Neuronal stem cell (in vitro differentiated cells): ENCODE data around the gene SH3D19.

Experiments
- DNase-seq: peaks from one replicate; pipeline ENCODE4 v3.0.0-alpha.2; 2013; ENCODE audit warnings: low spot score
- H2AFZ ChIP-seq: one replicate; pipeline ENCODE4 v1.6.1; 2013; ENCODE audit warnings: mild to moderate bottlenecking, low read length, inconsistent platforms
- H2AK5ac ChIP-seq: 2 replicates; pipeline ENCODE4 v1.6.1; 2013; ENCODE audit warnings: low read depth, mild to moderate bottlenecking, inconsistent platforms, low read length, moderate library complexity, mixed read lengths
- H2BK120ac ChIP-seq: 2 replicates; pipeline ENCODE4 v1.6.1; 2013; ENCODE audit warnings: low read depth, mild to moderate bottlenecking, inconsistent platforms, low read length, moderate library complexity, mixed read lengths
- H2BK12ac ChIP-seq: one replicate; pipeline ENCODE4 v1.6.1; 2013; ENCODE audit warnings: low read length, inconsistent platforms
- H2BK15ac ChIP-seq: 2 replicates; pipeline ENCODE4 v1.6.1; 2013; ENCODE audit warnings: mild to moderate bottlenecking, low read length, inconsistent platforms, mixed read lengths
- H2BK5ac ChIP-seq: one replicate; pipeline ENCODE4 v1.6.1; 2013; ENCODE audit warnings: inconsistent platforms, mild to moderate bottlenecking, low read length, moderate library complexity
- H3K14ac ChIP-seq: one replicate; pipeline ENCODE4 v1.6.1; 2013; ENCODE audit warnings: low read length, inconsistent platforms
- H3K18ac ChIP-seq: 2 replicates; pipeline ENCODE4 v1.6.1; 2013; ENCODE audit warnings: low read length, inconsistent platforms
- H3K23ac ChIP-seq: 2 replicates; pipeline ENCODE4 v1.6.1; 2013; ENCODE audit warnings: low read depth, mild to moderate bottlenecking, mixed read lengths, low read length, inconsistent platforms; ENCODE audit not compliant: poor library complexity
- H3K27ac ChIP-seq: replicated peaks from 3 replicates; pipeline ENCODE4 v1.5.1; 2013; ENCODE audit warnings: low read length, inconsistent platforms
- H3K27me3 ChIP-seq, 3 experiments: 2 replicates each; pipeline ENCODE4 v1.6.1; 2013; ENCODE audit warnings: low read length in 3 of 3, mild to moderate bottlenecking in 2 of 3, inconsistent platforms in 1 of 3, low read depth in 1 of 3, mixed read lengths in 1 of 3, moderate library complexity in 1 of 3; ENCODE audit not compliant: control insufficient read depth in 3 of 3, insufficient read depth in 3 of 3
- H3K36me3 ChIP-seq, 2 donors: replicated peaks in 1 of 2; 2 replicates each; pipeline ENCODE4 v1.6.1; 2013; ENCODE audit warnings: low read length in 2 of 2; ENCODE audit not compliant: control insufficient read depth in 2 of 2, insufficient read depth in 2 of 2
- H3K4ac ChIP-seq: 2 replicates; pipeline ENCODE4 v1.6.1; 2013; ENCODE audit warnings: inconsistent platforms, mild to moderate bottlenecking, low read length, moderate library complexity
- H3K4me1 ChIP-seq, 2 donors: 1 replicate in 1 of 2; 2 replicates in 1 of 2; pipeline ENCODE4 v1.6.1; 2013; ENCODE audit warnings: low read length in 2 of 2, low read depth in 1 of 2; ENCODE audit not compliant: control insufficient read depth in 2 of 2, insufficient read depth in 1 of 2
- H3K4me2 ChIP-seq: one replicate; pipeline ENCODE4 v1.6.1; 2013; ENCODE audit warnings: mild to moderate bottlenecking, low read length, inconsistent platforms; ENCODE audit not compliant: insufficient read depth, poor library complexity, severe bottlenecking
- H3K4me3 ChIP-seq, 2 donors: 2 replicates each; pipeline ENCODE4 v1.5.1; 2013; ENCODE audit warnings: low read length in 2 of 2, mild to moderate bottlenecking in 2 of 2, inconsistent platforms in 1 of 2, moderate library complexity in 1 of 2
- H3K79me1 ChIP-seq: one replicate; pipeline ENCODE4 v1.6.1; 2013; ENCODE audit warnings: low read depth, mild to moderate bottlenecking, inconsistent platforms, low read length, moderate library complexity
- H3K9ac ChIP-seq: one replicate; pipeline ENCODE4 v1.6.1; 2013; ENCODE audit warnings: mild to moderate bottlenecking, low read depth, low read length, inconsistent platforms; ENCODE audit not compliant: poor library complexity
- H3K9me3 ChIP-seq, 2 donors: replicated peaks in 1 of 2; 2 replicates each; pipeline versions ENCODE3 to v1.6.1; 2013; ENCODE audit warnings: low read length in 2 of 2, mild to moderate bottlenecking in 2 of 2, inconsistent platforms in 1 of 2, low read depth in 1 of 2, mixed read lengths in 1 of 2, moderate library complexity in 1 of 2; ENCODE audit not compliant: control insufficient read depth in 2 of 2, insufficient read depth in 1 of 2
- H4K8ac ChIP-seq: one replicate; pipeline ENCODE4 v1.6.1; 2013; ENCODE audit warnings: low read depth, mild to moderate bottlenecking, inconsistent platforms, low read length, moderate library complexity
- H4K91ac ChIP-seq: one replicate; pipeline ENCODE4 v1.6.1; 2013; ENCODE audit warnings: low read length, low read depth, mild to moderate bottlenecking, inconsistent platforms; ENCODE audit not compliant: poor library complexity
- WGBS, 2 donors: extraction: QIAGEN DNeasy Blood & Tissue Kit; methylation state at CpG; one replicate each; pipeline ENCODE4 v1.1.7; 2013; ENCODE audit warnings: missing lambda C conversion rate in 2 of 2, mixed read lengths in 1 of 2; ENCODE audit not compliant: insufficient read length in 2 of 2, insufficient replicate concordance in 1 of 2; ENCODE audit errors: extremely low coverage in 2 of 2; 5-methylcytosine and 5-hydroxymethylcytosine counted together

The SH3D19 gene

GRCh38 chr4:151143811-151144210, 181.6 kb downstream of the SH3D19 start:
- no peak for DNase-seq
- Histone ChIP-seq H4K8ac (no peak overlapping the region), H3K4ac (no peak overlapping the region), H3K23ac (no peak overlapping the region), H3K27me3 (no peaks in the 10 kb centered on the region), H3K18ac (no peak overlapping the region), H3K4me1 (no peaks in the 10 kb centered on the region), H3K9ac (no peak overlapping the region), H2BK120ac (no peak overlapping the region), H2BK5ac (no peak overlapping the region), H4K91ac (no peak overlapping the region), H3K4me3 (no peak overlapping the region), H2BK12ac (no peak overlapping the region), H2AK5ac (no peak overlapping the region), H3K14ac (no peak overlapping the region), H2AFZ (no peak overlapping the region), H3K79me1 (no peaks in the 10 kb centered on the region), H3K36me3 (peaks cover 5 to 93% of the 10 kb centered on the region in 2 donors), H3K9me3 (peaks cover 0 to 2% of the 10 kb centered on the region in 2 donors), H3K4me2 (no peak overlapping the region), H3K27ac (no peak overlapping the region), H2BK15ac (no peak overlapping the region)
- no CpG with 5 or more reads among the region's 3 CpGs for WGBS, 2 donors

- H2AFZ ChIP-seq, result no peak overlapping the region
Measured at GRCh38 chr4:151143162-151143561, 182.2 kb downstream of the SH3D19 start.

GRCh38 chr4:151142758-151143157, 182.6 kb downstream of the SH3D19 start:
- no peak overlapping the region for H3K4ac ChIP-seq
- no peak overlapping the region for H3K4me2 ChIP-seq
- H3K9me3 ChIP-seq, result peaks cover 0 to 2% of the 10 kb centered on the region in 2 donors
- H3K27me3 ChIP-seq, result no peaks in the 10 kb centered on the region
- H2AK5ac ChIP-seq, result no peak overlapping the region
- no peak overlapping the region for H3K4me3 ChIP-seq
- H2BK15ac ChIP-seq, result no peak overlapping the region
- no peak overlapping the region for H3K9ac ChIP-seq
- H2BK5ac ChIP-seq, result no peak overlapping the region
- H4K91ac ChIP-seq, result no peak overlapping the region
- H3K4me1 ChIP-seq, result no peaks in the 10 kb centered on the region
- H3K36me3 ChIP-seq, result peaks cover 5 to 92% of the 10 kb centered on the region in 2 donors
- H3K14ac ChIP-seq, result no peak overlapping the region
- no peak overlapping the region for H3K27ac ChIP-seq
- H3K23ac ChIP-seq, result no peak overlapping the region
- no CpG with 5 or more reads among the region's 1 CpG for WGBS, 2 donors
- no peak overlapping the region for H2BK120ac ChIP-seq
- no peak overlapping the region for H4K8ac ChIP-seq
- no peaks in the 10 kb centered on the region for H3K79me1 ChIP-seq
- no peak overlapping the region for H2BK12ac ChIP-seq
- no peak overlapping the region for H3K18ac ChIP-seq
- no peak for DNase-seq
- no peak overlapping the region for H2AFZ ChIP-seq

More at GRCh38 chr4:151143162-151143561, 182.2 kb downstream of the SH3D19 start:
- no peak overlapping the region for H2BK5ac ChIP-seq
- no peak overlapping the region for H3K4me3 ChIP-seq
- no peak overlapping the region for H3K23ac ChIP-seq
- H4K91ac ChIP-seq, result no peak overlapping the region
- no CpG with 5 or more reads among the region's 2 CpGs for WGBS, 2 donors
- no peak for DNase-seq
- no peak overlapping the region for H2AK5ac ChIP-seq
- no peaks in the 10 kb centered on the region for H3K4me1 ChIP-seq
- H3K27me3 ChIP-seq, result no peaks in the 10 kb centered on the region
- no peak overlapping the region for H4K8ac ChIP-seq
- no peak overlapping the region for H3K18ac ChIP-seq
- no peak overlapping the region for H3K27ac ChIP-seq
- peaks cover 5 to 92% of the 10 kb centered on the region in 2 donors for H3K36me3 ChIP-seq
- no peak overlapping the region for H3K9ac ChIP-seq
- H2BK15ac ChIP-seq, result no peak overlapping the region
- peaks cover 0 to 2% of the 10 kb centered on the region in 2 donors for H3K9me3 ChIP-seq
- no peak overlapping the region for H2BK12ac ChIP-seq
- H3K79me1 ChIP-seq, result no peaks in the 10 kb centered on the region
- H3K14ac ChIP-seq, result no peak overlapping the region
- no peak overlapping the region for H2BK120ac ChIP-seq
- no peak overlapping the region for H3K4me2 ChIP-seq
- no peak overlapping the region for H3K4ac ChIP-seq

- H3K4me1 ChIP-seq, result no peaks in the 10 kb centered on the region
- no CpG with 5 or more reads among the region's 1 CpG for WGBS, 2 donors
- H3K18ac ChIP-seq, result no peak overlapping the region
- H3K36me3 ChIP-seq, result peaks cover 5 to 91% of the 10 kb centered on the region in 2 donors
- H3K23ac ChIP-seq, result no peak overlapping the region
- H2BK5ac ChIP-seq, result no peak overlapping the region
- H3K9ac ChIP-seq, result no peak overlapping the region
- peaks cover 0 to 2% of the 10 kb centered on the region in 2 donors for H3K9me3 ChIP-seq
- no peak for DNase-seq
- no peak overlapping the region for H3K4ac ChIP-seq
- no peak overlapping the region for H3K4me2 ChIP-seq
- H2BK12ac ChIP-seq, result no peak overlapping the region
- H2AFZ ChIP-seq, result no peak overlapping the region
- no peak overlapping the region for H2BK120ac ChIP-seq
- H3K79me1 ChIP-seq, result no peaks in the 10 kb centered on the region
- H3K27me3 ChIP-seq, result no peaks in the 10 kb centered on the region
- H4K91ac ChIP-seq, result no peak overlapping the region
- H2BK15ac ChIP-seq, result no peak overlapping the region
- H3K14ac ChIP-seq, result no peak overlapping the region
- no peak overlapping the region for H4K8ac ChIP-seq
- no peak overlapping the region for H3K4me3 ChIP-seq
- no peak overlapping the region for H3K27ac ChIP-seq
- H2AK5ac ChIP-seq, result no peak overlapping the region
Measured at GRCh38 chr4:151139814-151140213, 185.6 kb downstream of the SH3D19 start.
